ENCODE results near the gene PLXNA3.

DNA sequence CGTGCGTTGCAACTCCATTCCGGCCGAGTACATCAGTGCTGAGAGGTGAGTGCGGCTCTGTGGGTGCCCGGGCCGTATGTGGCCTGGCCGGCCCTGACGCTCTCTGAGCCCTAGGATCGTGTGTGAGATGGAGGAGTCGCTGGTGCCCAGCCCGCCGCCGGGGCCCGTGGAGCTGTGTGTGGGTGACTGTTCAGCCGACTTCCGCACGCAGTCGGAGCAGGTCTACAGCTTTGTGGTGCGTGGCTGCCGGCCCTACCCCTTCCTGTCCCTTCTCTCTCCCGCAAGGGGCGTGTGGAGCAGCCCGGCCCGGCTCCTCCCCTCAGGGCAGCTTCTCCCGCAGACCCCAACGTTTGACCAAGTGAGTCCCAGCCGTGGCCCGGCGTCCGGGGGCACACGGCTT is 8.0 kb downstream of the PLXNA3 start:
- TF ChIP-seq, protein P1, sequence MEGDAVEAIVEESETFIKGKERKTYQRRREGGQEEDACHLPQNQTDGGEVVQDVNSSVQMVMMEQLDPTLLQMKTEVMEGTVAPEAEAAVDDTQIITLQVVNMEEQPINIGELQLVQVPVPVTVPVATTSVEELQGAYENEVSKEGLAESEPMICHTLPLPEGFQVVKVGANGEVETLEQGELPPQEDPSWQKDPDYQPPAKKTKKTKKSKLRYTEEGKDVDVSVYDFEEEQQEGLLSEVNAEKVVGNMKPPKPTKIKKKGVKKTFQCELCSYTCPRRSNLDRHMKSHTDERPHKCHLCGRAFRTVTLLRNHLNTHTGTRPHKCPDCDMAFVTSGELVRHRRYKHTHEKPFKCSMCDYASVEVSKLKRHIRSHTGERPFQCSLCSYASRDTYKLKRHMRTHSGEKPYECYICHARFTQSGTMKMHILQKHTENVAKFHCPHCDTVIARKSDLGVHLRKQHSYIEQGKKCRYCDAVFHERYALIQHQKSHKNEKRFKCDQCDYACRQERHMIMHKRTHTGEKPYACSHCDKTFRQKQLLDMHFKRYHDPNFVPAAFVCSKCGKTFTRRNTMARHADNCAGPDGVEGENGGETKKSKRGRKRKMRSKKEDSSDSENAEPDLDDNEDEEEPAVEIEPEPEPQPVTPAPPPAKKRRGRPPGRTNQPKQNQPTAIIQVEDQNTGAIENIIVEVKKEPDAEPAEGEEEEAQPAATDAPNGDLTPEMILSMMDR (IDR thresholded peaks at IDR 0.05): no peak
- TF ChIP-seq POLR2A (IDR thresholded peaks at IDR 0.05) (no peak), POLR2AphosphoS5 (IDR thresholded peaks at IDR 0.05) (no peak)
